Measurements from ENCODE around the gene AMOTL2.

The AMOTL2 gene

GRCh38 chr3:134378384-134378783, 4.1 kb upstream of the AMOTL2 start:
- DNase-seq = no peak

GRCh38 chr3:134377896-134378295, 3.6 kb upstream of the AMOTL2 start:
- no peak for DNase-seq

GRCh38 chr3:134376786-134377426, 2.7 kb upstream of the AMOTL2 start:
- no peak for DNase-seq

GRCh38 chr3:134376385-134376765, 2.1 kb upstream of the AMOTL2 start:
- no peak for DNase-seq

- DNase-seq = no peak
These were observed 1.5 kb upstream of the AMOTL2 start for GRCh38 chr3:134375582-134376384.

- no peak for DNase-seq
These were observed 739 bp upstream of the AMOTL2 start for GRCh38 chr3:134374791-134375581.

- DNase-seq = no peak
These were observed 759 bp downstream of the AMOTL2 start for GRCh38 chr3:134373271-134374104.

- no peak for DNase-seq
These were observed 1.6 kb downstream of the AMOTL2 start for GRCh38 chr3:134372396-134373270.

GRCh38 chr3:134371542-134372324, 2.5 kb downstream of the AMOTL2 start:
- DNase-seq = no peak

- peak; percentile 34 for DNase-seq
These were observed 3.4 kb downstream of the AMOTL2 start for GRCh38 chr3:134370611-134371531.

GRCh38 chr3:134369861-134370596, 4.2 kb downstream of the AMOTL2 start:
- DNase-seq = no peak

- DNase-seq = no peak
These were observed 5.0 kb downstream of the AMOTL2 start for GRCh38 chr3:134369231-134369741.

GRCh38 chr3:134368751-134369105, 5.5 kb downstream of the AMOTL2 start:
- no peak for DNase-seq

- peak; percentile 43 for DNase-seq
These were observed 6.1 kb downstream of the AMOTL2 start for GRCh38 chr3:134367869-134368750.

GRCh38 chr3:134366928-134367811, 7.1 kb downstream of the AMOTL2 start:
- DNase-seq = peak; percentile 44

- peak; percentile 43 for DNase-seq
These were observed 7.9 kb downstream of the AMOTL2 start for GRCh38 chr3:134366221-134366927.

Measured in activated CD8-positive, alpha-beta memory T cell treated with anti-CD3 and anti-CD28 coated beads, Interleukin-2, amount 50 U/mL, for 48 hours (primary cell).